Stimulated activated CD8-positive, alpha-beta memory T cell treated with anti-CD3 and anti-CD28 coated beads, Interleukin-12 subunit alpha, Interleukin-12 subunit beta, amount 100 ng/mL, for 24 hours (primary cell): ENCODE data around the gene ARHGDIG.

Source experiments
- DNase-seq: peaks from one replicate; pipeline ENCODE4 v3.0.0-alpha.2; 2020; ENCODE audit errors: extremely low read depth

ARHGDIG gene

GRCh38 chr16:296806-297510 lies 16.6 kb downstream of the ARHGDIG start:
- DNase-seq = no peak

DNA sequence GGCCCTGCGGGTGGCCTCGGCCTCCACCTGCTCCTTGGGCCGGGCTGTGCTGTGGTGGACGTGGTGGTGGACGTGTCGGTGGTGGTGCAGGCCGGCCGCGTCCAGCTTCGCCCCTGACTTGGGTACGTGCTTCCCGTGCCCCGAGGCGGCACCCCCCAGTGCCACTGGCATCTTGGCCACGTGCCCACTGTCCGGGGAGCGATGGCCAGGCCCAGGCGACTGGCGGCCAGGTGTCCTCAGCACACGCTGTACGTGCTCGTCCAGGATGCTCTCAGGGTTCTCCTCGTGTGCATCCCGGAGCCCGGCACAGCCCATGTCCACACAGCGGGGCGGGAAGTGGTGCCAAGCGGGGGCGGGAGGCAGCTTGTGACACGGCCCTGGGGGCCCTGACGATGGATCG lies 17.4 kb downstream of the ARHGDIG start:
- DNase-seq = no peak

- no peak for DNase-seq
Measured at GRCh38 chr16:301235-301634, 20.8 kb downstream of the ARHGDIG start.

DNA sequence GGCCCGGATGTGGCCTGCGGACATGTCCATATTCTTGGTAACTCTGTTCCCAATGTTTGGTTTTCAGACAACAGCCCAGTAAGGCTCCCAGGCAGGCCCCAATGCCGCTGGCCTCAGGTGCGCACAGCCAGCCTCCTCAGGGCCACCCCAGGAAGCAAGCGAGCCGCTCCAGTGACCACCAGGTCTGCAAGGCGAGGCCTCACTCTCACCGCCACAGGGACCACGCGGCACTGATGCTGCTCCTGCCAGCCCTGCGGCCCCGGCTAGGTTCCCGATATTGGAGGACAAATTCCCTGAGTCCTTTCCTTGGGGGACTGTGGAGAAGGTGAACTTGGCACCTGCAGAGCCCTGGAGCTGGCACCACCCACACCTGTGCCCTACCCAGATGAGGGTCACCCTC lies 21.6 kb downstream of the ARHGDIG start:
- no peak for DNase-seq

GRCh38 chr16:303760-304505 lies 23.5 kb downstream of the ARHGDIG start:
- no peak for DNase-seq

DNA sequence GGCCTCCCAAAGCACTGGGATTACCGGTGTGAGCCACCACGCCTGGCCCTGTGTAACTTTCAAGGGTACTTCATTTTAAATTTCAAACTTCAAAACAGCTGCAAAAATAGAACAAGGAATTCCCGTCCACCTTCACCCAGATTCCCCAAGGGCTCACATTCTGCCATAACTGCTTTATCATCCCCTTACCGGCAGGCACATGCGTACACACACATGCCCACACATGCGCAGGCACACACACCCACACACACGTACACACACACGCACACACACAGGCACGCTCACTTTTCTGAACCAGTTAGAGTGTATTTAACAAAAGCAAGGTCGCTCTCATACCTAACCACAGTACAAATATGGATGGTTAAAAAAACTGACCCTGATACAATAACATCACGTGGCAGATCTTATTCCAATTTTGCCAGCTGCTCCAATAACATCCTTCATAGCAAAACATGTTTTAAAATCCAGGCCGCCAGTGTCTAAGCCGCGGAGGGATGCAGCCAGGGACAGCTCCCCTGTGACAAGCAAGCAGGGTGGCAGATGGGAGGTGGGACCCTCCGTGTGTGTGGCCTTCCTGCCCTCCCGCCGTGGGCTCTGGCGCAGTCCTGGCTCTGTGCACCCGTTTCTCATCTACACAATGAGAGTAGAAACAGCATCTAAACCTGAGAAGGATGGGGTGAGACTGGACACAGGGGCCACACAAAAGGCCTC lies 25.7 kb downstream of the ARHGDIG start:
- DNase-seq = no peak

DNA sequence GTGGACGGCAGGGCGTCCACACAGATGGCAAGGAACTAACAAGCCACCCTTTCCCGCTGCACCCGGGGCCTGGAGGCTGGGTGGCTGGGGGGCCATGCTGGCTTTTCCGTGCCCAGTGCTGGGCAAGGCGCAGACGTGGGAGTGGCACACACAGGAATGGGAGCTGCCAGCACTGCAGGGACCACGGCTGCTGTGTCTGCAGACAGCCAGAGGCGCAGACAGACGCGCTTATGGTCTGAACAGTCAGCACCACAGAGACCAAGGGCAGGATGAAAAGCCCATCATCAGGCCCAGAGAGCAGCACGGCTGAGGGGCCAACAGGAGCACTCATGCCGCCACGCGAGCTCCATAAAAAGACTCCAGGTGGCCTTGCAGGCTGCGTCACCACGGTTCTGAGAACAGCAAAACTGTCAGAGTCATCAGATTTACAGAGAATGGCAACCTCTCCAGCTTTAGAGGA lies 26.6 kb downstream of the ARHGDIG start:
- DNase-seq = no peak

DNA sequence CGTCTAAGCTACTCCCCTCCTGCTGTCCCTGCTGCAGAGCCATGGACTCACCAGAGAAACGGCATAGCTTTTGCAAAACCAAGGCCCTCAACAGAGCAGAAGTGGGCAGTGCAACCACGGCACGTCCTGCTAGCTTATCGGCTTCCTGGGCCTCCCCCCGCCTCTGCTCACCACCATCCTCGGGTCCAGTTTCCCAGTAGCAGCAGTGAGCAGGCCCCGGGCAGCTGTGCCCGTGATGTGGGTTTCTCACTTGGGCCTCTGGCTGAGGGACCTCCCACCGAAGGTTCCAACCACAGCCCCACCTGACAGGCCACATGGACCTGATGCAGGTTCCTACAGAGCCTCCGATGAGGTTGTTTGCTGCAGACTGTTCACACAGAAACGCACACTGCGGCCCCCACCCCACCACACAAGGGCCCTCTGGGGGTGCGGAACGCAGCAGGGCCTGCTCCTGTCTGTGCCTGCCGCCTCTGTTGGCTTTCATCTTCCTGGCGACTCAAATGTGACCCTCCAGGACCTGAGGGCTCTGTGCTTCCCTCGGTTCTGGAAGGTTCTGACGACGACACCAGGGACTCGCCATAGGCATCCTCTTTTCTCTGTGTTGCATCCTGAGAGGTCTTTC lies 27.4 kb downstream of the ARHGDIG start:
- no peak for DNase-seq

- DNase-seq = no peak
Measured at GRCh38 chr16:309476-309875, 29.1 kb downstream of the ARHGDIG start.

- DNase-seq = no peak
Measured at GRCh38 chr16:311725-312124, 31.3 kb downstream of the ARHGDIG start.

- no peak for DNase-seq
Measured at GRCh38 chr16:314351-314750, 34.0 kb downstream of the ARHGDIG start.

DNA sequence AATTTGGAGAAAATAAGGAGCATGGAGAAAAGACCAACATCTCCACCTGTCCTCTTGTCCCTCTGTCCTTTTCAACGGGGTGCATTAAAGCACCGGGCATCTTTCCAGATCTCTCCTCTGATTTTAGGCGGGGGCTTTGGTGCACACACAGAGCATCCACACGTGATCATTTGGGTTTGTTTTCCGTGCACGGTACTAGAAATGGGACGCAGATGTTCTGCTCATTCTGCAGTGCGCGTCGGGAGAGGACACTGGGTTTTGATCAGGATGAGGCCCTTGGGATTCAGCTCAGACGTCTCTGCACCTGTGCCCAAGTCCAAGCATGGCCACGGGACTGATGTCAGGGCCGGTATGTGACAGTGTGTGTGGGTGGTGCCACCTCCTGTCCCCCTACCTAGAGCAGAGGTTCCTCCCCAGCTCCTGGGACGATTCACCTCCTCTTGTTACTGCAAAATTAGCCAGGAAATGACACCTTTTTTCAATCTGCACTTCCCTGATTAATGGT lies 34.5 kb downstream of the ARHGDIG start:
- no peak for DNase-seq

DNA sequence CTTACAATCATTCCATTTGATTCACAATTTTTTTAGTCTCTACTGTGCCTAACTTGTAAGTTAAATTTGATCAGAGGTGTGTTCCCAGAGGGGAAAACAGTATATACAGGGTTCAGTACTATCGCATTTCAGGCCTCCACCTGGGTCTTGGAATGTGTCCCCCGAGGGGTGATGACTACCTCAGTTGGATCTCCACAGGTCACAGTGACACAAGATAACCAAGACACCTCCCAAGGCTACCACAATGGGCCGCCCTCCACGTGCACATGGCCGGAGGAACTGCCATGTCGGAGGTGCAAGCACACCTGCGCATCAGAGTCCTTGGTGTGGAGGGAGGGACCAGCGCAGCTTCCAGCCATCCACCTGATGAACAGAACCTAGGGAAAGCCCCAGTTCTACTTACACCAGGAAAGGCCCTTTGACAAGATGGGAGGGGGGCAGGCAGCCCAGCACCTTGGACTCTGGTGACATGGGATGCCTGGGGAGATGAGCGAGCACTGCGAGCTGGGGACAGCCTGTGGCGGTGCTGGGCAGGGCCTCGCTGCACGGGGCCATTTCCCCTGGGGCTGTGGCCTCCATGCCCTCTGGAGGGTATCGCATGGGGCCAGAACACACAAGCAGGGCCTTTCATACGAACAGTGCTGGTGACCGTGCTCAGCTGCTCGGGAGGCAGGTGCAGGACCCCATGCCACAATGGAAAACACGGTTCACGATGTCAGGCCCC lies 36.5 kb downstream of the ARHGDIG start:
- DNase-seq = no peak

- DNase-seq = no peak
Measured at GRCh38 chr16:317583-317982, 37.2 kb downstream of the ARHGDIG start.

- no peak for DNase-seq
Measured at GRCh38 chr16:318628-319027, 38.2 kb downstream of the ARHGDIG start.

DNA sequence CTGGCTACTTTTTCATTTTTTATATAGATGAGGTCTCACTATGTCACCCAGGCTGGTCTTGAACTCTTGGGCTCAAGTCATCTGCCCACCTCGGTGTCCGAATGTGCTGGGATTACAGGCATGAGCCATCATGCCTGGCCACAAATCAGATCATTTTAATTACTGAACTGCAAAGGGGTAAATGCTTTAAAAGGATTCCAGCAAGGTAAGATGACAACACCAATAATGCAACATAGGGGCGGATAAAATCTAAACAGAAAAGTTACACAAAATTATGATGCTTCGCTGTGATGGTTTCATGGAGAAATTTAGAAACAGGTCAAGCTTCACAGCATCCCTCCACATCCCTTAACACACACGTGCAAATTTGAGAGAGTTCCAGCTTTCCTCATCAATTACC lies 39.8 kb downstream of the ARHGDIG start:
- DNase-seq = no peak

DNA sequence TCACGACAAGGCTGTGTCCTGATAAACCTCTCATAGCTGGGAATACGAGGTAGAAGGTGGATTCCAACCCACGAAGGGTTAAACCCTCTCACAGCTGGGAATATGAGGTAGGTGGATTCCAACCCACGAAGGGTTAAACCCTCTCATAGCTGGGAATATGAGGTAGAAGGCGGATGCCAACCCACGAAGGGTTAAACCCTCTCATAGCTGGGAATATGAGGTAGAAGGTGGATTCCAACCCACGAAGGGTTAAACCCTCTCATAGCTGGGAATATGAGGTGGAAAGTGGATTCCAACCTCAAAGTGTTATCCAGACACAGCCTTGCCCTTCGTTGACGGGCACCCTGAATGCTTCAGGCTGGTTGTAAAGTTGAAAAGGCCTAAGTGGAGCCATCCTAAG lies 41.1 kb downstream of the ARHGDIG start:
- DNase-seq = no peak

DNA sequence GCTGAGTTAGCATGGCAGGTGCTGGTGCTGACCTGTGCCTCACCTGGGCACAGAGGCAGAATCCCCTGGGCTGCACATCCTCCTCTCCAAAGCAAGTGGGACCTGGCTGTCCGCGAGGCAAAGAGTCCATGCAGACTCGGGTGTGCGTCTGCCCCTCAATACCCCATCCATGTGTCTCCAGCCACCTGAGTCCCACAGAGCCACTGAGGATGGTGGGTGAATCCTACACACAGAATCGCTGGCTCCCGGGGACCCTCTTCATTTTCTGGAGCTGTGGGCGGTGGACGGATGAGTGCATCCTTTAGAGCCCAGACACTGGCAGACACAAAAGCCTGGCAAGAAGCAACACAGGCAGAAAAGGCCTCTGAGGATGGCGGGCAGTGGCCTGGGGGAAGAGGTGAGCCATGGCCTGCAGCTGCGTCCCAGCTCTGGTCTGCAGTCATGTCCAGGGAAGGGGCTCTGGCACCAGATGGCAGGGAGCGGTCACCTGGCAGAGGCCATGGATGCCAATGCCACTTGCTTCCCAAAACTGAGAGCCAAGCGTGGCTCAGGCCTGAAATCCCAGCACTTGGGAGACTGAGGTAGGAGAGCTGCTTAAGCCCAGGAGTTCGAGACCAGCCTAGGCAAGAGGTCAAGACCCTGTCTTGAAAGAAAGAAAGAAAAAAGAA lies 42.2 kb downstream of the ARHGDIG start:
- no peak for DNase-seq

DNA sequence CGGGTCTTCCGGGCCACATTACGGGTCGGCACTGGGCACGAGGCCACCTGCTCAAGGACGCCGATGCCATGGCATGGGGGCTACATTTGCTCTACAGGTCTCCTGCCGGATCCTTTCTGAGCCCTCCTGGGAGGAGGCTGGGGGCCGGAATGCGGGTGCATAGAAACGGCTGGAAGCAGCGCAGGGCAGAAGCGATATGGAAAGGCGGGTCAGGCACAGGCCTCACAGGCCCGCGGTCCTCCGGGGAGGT lies 43.7 kb downstream of the ARHGDIG start:
- no peak for DNase-seq

GRCh38 chr16:324451-325334 lies 44.3 kb downstream of the ARHGDIG start:
- DNase-seq = no peak
